ENCODE data around the gene CD63. TPM values are rescaled to one million over a fixed set of nuclear protein-coding genes. Genes with fewer than 3 reads are reported as not detected.

The CD63 gene
- total and polyA plus RNA-seq, 2 of the 13 experiments (the other 11 are each of a cell fraction or from before 2014, with no cell fraction given) = 234 to 277 TPM

GRCh38 chr12:55704824-55705718 lies 23.7 kb downstream of the CD63 start (continued):
- no peak for TF ChIP-seq SOX6 (IDR thresholded peaks at IDR 0.05)
- peak; percentile 41; the same call in 1 of the 2 replicates for TF ChIP-seq SOX6 (CRISPR knock-in tag; IDR thresholded peaks at IDR 0.05)
- TF ChIP-seq RARA (CRISPR knock-in tag; IDR thresholded peaks at IDR 0.05) = 0 out of 2 replicates have a peak, but pooled peaks have one; percentile 22
- TF ChIP-seq RXRA (CRISPR knock-in tag; IDR thresholded peaks at IDR 0.05) = peak; percentile 18; the same call in 1 of the 2 replicates
- no peak; the same call in 1 of the 2 replicates for TF ChIP-seq SOX13 (IDR thresholded peaks at IDR 0.05)
- TF ChIP-seq SOX13 (CRISPR knock-in tag; conservative IDR thresholded peaks at IDR 0.05 in 1 of 2, IDR thresholded peaks at IDR 0.05 in 1 of 2) = 0 out of 4 replicates have a peak, but pooled peaks of 1 of the 2 experiments have one; percentile 30
- peak; percentile 65 for TF ChIP-seq FOXA3 (CRISPR knock-in tag; IDR thresholded peaks at IDR 0.05)
- TF ChIP-seq, protein P1, sequence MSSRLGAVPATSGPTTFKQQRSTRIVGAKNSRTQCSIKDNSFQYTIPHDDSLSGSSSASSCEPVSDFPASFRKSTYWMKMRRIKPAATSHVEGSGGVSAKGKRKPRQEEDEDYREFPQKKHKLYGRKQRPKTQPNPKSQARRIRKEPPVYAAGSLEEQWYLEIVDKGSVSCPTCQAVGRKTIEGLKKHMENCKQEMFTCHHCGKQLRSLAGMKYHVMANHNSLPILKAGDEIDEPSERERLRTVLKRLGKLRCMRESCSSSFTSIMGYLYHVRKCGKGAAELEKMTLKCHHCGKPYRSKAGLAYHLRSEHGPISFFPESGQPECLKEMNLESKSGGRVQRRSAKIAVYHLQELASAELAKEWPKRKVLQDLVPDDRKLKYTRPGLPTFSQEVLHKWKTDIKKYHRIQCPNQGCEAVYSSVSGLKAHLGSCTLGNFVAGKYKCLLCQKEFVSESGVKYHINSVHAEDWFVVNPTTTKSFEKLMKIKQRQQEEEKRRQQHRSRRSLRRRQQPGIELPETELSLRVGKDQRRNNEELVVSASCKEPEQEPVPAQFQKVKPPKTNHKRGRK (CRISPR knock-in tag; IDR thresholded peaks at IDR 0.05) = no peak
- TF ChIP-seq NONO (IDR thresholded peaks at IDR 0.05) = no peak
- TF ChIP-seq NONO (CRISPR knock-in tag; conservative IDR thresholded peaks at IDR 0.05) = peak; percentile 28; the same call in 1 of the 2 replicates
- TF ChIP-seq HHEX (CRISPR knock-in tag; IDR thresholded peaks at IDR 0.05) = peak; percentile 80
- TF ChIP-seq NR2F2 (IDR thresholded peaks at IDR 0.05; ENCODE audit: borderline replicate concordance, low read depth) = no peak
- TF ChIP-seq, protein P2, sequence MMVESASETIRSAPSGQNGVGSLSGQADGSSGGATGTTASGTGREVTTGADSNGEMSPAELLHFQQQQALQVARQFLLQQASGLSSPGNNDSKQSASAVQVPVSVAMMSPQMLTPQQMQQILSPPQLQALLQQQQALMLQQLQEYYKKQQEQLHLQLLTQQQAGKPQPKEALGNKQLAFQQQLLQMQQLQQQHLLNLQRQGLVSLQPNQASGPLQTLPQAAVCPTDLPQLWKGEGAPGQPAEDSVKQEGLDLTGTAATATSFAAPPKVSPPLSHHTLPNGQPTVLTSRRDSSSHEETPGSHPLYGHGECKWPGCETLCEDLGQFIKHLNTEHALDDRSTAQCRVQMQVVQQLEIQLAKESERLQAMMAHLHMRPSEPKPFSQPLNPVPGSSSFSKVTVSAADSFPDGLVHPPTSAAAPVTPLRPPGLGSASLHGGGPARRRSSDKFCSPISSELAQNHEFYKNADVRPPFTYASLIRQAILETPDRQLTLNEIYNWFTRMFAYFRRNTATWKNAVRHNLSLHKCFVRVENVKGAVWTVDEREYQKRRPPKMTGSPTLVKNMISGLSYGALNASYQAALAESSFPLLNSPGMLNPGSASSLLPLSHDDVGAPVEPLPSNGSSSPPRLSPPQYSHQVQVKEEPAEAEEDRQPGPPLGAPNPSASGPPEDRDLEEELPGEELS (CRISPR knock-in tag; IDR thresholded peaks at IDR 0.05) = peak; percentile 61
- TF ChIP-seq LCORL (IDR thresholded peaks at IDR 0.05) = no peak
- TF ChIP-seq LCORL (CRISPR knock-in tag; IDR thresholded peaks at IDR 0.05) = peak; percentile 47; the same call in 1 of the 2 replicates
- no peak for TF ChIP-seq CENPT (CRISPR knock-in tag; IDR thresholded peaks at IDR 0.05; ENCODE audit: low read depth)
- TF ChIP-seq PAXIP1 (CRISPR knock-in tag; conservative IDR thresholded peaks at IDR 0.05) = 0 out of 2 replicates have a peak, but pooled peaks have one; percentile 26
- TF ChIP-seq ZBTB25 (CRISPR knock-in tag; IDR thresholded peaks at IDR 0.05) = no peak
- TF ChIP-seq TBX2 (CRISPR knock-in tag; IDR thresholded peaks at IDR 0.05; ENCODE audit: borderline replicate concordance) = peak; percentile 66
- peak; percentile 56; the same call in 1 of the 2 replicates for TF ChIP-seq SP5 (CRISPR knock-in tag; IDR thresholded peaks at IDR 0.05; ENCODE audit: borderline replicate concordance, low read depth)
- 0 out of 2 replicates have a peak, but pooled peaks have one; percentile 29 for TF ChIP-seq GATAD2A (CRISPR knock-in tag; IDR thresholded peaks at IDR 0.05)
- TF ChIP-seq REPIN1 (CRISPR knock-in tag; IDR thresholded peaks at IDR 0.05; ENCODE audit: borderline replicate concordance, low read depth) = 0 out of 2 replicates have a peak, but pooled peaks have one; percentile 44

Data from HepG2 (cell line).